ENCODE results near the gene ZNF185.

DNA sequence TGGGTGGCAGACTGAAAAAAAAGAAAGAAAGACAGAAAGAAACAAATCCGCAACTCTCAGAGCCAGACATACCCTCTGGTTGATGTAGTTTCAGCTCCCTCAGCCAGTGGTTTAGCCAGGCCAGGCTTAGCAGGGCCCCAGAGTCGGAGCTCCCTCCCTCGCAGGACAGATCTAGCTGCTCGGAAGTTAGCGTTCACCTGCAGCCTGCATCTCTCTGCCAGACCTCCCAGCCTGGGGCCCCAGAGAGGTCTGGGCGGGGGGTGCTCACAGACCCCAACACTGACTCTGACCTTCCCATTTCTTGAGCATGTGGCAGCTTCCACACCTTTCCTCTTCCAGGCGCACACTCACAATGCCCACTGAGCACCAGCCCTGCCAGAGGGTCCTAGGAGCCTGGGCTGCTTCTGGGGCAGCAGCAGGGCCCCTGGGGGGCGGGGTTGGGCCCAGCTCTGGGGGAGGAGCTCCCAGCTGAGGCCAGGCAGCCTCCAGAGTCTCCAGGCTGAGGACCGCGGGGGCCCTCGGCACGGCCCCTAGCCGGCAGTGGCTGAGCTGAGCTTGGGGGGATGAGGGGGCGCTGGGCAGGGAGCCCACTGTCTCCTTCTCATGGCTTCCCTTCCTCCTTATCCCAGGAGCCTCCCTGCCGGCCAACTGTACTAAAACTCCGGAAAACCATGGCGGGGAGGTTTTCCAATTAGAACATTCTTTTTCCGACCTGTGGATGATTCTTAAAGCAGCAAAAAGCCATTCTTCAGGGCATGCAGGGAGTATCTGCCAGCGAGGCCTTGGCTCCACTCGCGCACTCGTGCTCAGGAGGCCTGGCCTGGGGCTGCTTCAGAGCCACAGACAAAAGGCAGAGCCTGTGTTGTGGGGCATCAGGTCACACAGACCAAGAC is 4.6 kb upstream of the ZNF185 start:
- TF ChIP-seq, protein P1, sequence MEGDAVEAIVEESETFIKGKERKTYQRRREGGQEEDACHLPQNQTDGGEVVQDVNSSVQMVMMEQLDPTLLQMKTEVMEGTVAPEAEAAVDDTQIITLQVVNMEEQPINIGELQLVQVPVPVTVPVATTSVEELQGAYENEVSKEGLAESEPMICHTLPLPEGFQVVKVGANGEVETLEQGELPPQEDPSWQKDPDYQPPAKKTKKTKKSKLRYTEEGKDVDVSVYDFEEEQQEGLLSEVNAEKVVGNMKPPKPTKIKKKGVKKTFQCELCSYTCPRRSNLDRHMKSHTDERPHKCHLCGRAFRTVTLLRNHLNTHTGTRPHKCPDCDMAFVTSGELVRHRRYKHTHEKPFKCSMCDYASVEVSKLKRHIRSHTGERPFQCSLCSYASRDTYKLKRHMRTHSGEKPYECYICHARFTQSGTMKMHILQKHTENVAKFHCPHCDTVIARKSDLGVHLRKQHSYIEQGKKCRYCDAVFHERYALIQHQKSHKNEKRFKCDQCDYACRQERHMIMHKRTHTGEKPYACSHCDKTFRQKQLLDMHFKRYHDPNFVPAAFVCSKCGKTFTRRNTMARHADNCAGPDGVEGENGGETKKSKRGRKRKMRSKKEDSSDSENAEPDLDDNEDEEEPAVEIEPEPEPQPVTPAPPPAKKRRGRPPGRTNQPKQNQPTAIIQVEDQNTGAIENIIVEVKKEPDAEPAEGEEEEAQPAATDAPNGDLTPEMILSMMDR (IDR thresholded peaks at IDR 0.05 in 4 of 5, conservative IDR thresholded peaks at IDR 0.05 in 1 of 5): no peak
- no peak for TF ChIP-seq POLR2A (IDR thresholded peaks at IDR 0.05)
